HFFc6 (cell line): ENCODE results near the gene WDR82. TPM values are rescaled to one million over a fixed set of nuclear protein-coding genes. Genes with fewer than 3 reads are reported as not detected.
A peak's percentile ranks its signal among the peaks of the same experiment; 100 is the strongest.

Experiments used
- DNase-seq: peaks from one replicate; pipeline ENCODE4 v3.0.0-alpha.2; 2018
- H3K27ac Mint-ChIP-seq: 2 replicates; pipeline ENCODE4 v1.8.0; 2020; ENCODE audit warnings: mild to moderate bottlenecking, mixed read lengths
- H3K27me3 Mint-ChIP-seq: 2 replicates; pipeline ENCODE4 v1.8.0; 2021; ENCODE audit warnings: mild to moderate bottlenecking, moderate library complexity, mixed read lengths; ENCODE audit not compliant: insufficient read depth
- H3K36me3 Mint-ChIP-seq: 2 replicates; pipeline ENCODE4 v1.8.0; 2021; ENCODE audit warnings: low read depth, mixed read lengths
- H3K4me1 Mint-ChIP-seq: 2 replicates; pipeline ENCODE4 v1.8.0; 2020; ENCODE audit warnings: low read depth, mixed read lengths
- H3K4me3 Mint-ChIP-seq: 2 replicates; pipeline ENCODE4 v1.8.0; 2020; ENCODE audit warnings: mild to moderate bottlenecking, moderate library complexity, mixed read lengths
- H3K9me3 Mint-ChIP-seq: 2 replicates; pipeline ENCODE4 v1.8.0; 2020; ENCODE audit warnings: mild to moderate bottlenecking, mixed read lengths
- long read RNA-seq: library from polyadenylated mRNA; unstranded; transcript quantifications from one replicate; pipeline ENCODE4 v2.0.0, GENCODE V29; 2019
- total RNA-seq, 6 experiments: library from RNA; stranded (reverse); fragmentation: NEBNext Ultra II Directional; extraction: Animal tissue kit (Norgen Biotek cat#: 25700); gene quantifications; 2 replicates in 1 of 6; 3 replicates in 5 of 6; pipeline ENCODE4 v1.2.3, GENCODE V29; 2021
- TF ChIP-seq, protein P1 (sequence below): fragments of 200-600 bp; sonication (generic); IDR thresholded peaks from 2 replicates; pipeline ENCODE4 v1.5.0; 2021; ENCODE audit warnings: antibody characterized with exemption, mild to moderate bottlenecking

Gene WDR82, protein sequence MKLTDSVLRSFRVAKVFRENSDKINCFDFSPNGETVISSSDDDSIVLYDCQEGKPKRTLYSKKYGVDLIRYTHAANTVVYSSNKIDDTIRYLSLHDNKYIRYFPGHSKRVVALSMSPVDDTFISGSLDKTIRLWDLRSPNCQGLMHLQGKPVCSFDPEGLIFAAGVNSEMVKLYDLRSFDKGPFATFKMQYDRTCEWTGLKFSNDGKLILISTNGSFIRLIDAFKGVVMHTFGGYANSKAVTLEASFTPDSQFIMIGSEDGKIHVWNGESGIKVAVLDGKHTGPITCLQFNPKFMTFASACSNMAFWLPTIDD
- 10 to 100 TPM; 55.2 to 62.0 (median 58.6) TPM for total RNA-seq
- long read RNA-seq, full-length matches to known transcripts: 10 of 18 reads
- long read RNA-seq, partial matches to known transcripts: 2 of 18 reads
- long read RNA-seq, other reads (novel, unspliced or antisense): 6 of 18 reads

DNA sequence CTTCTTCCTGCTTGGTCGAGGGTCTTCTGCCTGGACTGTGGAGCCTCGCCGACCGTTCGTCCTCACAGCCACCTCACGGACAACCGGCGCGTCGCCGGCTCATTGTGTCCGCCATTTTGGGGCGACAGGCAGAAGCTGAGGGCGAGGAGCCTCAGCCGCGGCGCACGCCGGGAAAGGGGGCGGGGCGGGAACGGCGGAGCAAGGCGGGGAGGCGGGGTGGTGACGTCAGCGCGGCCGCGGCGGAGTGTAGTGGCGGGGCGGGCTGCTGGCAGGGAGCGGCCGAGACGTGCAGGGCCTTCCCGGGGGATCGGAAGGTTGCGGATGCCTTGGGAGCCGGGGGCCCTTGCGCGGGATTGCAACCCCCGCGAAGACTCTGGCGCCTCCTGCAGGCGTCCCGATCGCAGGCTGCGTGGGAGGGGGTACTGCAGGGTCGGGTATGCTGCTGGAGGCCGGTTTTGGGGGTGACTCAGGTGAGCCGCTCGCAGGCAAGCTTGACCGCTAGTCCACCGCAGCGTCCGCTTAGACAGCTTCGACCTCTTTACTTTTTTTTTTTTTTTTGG, at the start of gene WDR82:
WDR82 (minus strand) TSS at position 140 of the 560 bp plus-strand sequence. CDS start 288 bp downstream, outside the sequence.
- H3K4me3 Mint-ChIP-seq: peak within 1 kb of the TSS; percentile 97
- peaks cover 4% of the 10 kb centered on the region; the same call in 1 of the 2 replicates for H3K27me3 Mint-ChIP-seq
- DNase-seq: peak; percentile 90
- H3K27ac Mint-ChIP-seq: peak within 1 kb of the TSS; percentile 95
- H3K4me1 Mint-ChIP-seq: peaks cover 59% of the 10 kb centered on the region
- H3K36me3 Mint-ChIP-seq: peaks cover 27% of the 10 kb centered on the region
- H3K9me3 Mint-ChIP-seq: no peaks in the 10 kb centered on the region
- TF ChIP-seq, protein P1, sequence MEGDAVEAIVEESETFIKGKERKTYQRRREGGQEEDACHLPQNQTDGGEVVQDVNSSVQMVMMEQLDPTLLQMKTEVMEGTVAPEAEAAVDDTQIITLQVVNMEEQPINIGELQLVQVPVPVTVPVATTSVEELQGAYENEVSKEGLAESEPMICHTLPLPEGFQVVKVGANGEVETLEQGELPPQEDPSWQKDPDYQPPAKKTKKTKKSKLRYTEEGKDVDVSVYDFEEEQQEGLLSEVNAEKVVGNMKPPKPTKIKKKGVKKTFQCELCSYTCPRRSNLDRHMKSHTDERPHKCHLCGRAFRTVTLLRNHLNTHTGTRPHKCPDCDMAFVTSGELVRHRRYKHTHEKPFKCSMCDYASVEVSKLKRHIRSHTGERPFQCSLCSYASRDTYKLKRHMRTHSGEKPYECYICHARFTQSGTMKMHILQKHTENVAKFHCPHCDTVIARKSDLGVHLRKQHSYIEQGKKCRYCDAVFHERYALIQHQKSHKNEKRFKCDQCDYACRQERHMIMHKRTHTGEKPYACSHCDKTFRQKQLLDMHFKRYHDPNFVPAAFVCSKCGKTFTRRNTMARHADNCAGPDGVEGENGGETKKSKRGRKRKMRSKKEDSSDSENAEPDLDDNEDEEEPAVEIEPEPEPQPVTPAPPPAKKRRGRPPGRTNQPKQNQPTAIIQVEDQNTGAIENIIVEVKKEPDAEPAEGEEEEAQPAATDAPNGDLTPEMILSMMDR: peak; percentile 78

DNA sequence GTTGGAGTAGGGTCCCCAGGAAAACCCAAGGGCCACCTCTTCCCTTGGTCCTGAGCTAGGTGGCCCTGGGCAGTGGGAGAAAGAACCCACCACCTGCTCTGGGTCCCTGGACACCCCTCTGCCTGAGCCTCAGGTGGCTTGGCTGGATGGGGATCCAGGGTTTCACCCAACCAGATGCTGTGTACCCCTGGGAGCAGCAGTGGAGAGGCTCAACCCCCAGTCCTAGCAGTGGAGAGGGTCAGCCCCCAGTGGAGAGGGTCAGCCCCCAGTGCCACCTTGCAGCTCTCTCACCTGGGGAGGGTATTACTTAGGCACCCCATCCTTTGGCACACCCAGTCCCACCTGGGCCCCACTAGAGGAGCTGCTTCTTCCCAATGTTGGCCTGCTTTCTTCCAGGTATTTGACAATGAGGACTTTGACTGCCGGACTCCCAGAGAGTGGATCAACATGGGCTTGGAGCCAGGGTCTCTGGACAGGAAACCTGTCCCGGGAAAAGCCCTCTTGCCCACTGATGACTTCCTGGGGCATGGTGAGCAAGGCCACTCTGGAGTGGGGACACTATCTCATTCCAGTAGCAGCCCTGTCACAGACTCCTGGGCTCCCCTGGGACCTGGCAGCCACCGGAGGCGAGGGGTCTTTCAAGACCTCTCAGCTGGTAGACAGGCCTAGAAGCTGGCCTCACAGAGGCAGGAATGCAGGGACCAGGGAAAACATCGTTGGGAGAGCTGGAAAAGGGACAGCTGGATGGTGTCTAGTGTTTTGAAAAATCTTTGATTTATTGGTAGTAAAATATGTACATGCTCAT, 49.2 kb upstream of the WDR82 start:
- TF ChIP-seq, protein P1: no peak
- DNase-seq: no peak
- Mint-ChIP-seq H3K4me3 (no peak overlapping the region), H3K36me3 (no peaks in the 10 kb centered on the region), H3K4me1 (no peaks in the 10 kb centered on the region; the same call in 1 of the 2 replicates), H3K27me3 (no peaks in the 10 kb centered on the region), H3K27ac (no peak overlapping the region), H3K9me3 (no peaks in the 10 kb centered on the region)

DNA sequence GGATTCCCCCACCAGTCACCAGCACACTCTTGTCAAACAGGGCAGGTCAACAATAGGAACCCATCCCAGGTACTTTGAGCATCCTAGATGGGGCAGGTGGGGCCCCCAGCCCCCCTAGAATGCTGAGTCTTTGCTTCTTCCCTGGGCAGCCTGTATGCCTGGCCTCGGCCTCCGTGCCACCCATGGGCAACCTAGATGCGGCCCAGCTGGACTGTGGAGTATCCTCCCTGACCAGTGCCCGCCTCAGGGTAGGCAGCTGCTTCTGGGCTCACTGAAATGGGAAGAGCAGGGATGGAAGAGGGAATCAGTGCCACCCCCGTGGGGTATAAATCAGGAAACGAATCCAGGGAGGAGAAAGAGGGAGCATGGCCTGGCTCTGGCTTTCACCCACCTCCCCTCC, 48.5 kb upstream of the WDR82 start:
- H3K27me3 Mint-ChIP-seq: no peaks in the 10 kb centered on the region
- DNase-seq: no peak
- no peaks in the 10 kb centered on the region for H3K36me3 Mint-ChIP-seq
- no peak overlapping the region for H3K27ac Mint-ChIP-seq
- H3K4me3 Mint-ChIP-seq: no peak overlapping the region
- H3K9me3 Mint-ChIP-seq: no peaks in the 10 kb centered on the region
- no peaks in the 10 kb centered on the region; the same call in 1 of the 2 replicates for H3K4me1 Mint-ChIP-seq
- TF ChIP-seq, protein P1: no peak

DNA sequence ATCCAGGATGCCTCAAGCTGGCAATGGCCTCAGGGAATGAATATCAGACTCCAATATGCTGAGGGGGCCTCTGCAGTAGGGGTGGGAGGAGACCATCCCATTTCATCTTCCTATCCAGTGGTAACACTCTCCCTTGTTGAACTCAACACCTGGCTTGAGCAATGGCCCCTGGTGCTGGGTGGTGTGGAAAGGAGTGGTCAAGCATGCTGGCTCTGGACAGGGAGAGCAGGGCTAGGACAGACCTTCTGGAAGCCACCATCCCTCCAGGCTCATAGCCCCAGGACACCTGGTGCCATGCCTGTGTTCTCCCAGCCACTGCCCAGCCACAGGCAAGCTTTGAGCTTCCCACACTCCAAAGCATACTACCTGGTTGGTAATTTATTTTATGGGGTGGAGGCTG, 47.2 kb upstream of the WDR82 start:
- DNase-seq: no peak
- Mint-ChIP-seq H3K4me3 (no peak overlapping the region), H3K36me3 (no peaks in the 10 kb centered on the region), H3K9me3 (no peaks in the 10 kb centered on the region), H3K4me1 (no peaks in the 10 kb centered on the region; the same call in 1 of the 2 replicates), H3K27me3 (peaks cover 1% of the 10 kb centered on the region; the same call in 1 of the 2 replicates), H3K27ac (no peak overlapping the region)
- TF ChIP-seq, protein P1: no peak

DNA sequence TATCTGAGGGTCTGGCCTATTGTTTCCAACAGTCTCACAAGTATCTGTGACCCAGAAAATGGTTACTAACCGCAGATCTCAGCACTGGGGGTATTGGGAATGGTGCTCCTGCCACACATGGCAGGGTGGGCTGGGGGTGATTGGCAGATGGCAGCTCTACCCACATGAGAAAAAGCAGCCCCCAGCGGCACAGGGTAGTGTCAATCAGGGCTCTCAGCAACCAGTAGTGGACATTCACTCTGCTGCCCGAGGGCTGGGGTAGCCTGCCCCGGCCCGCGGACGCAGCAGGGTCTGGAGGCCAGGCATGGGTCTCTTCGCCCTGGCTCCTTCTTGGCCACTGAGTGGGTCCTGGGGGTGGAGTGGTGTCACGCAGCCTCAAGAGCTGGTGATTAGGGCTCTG, 46.2 kb upstream of the WDR82 start:
- no peaks in the 10 kb centered on the region; the same call in 1 of the 2 replicates for H3K4me1 Mint-ChIP-seq
- H3K27ac Mint-ChIP-seq: no peak overlapping the region
- H3K4me3 Mint-ChIP-seq: no peak overlapping the region
- H3K9me3 Mint-ChIP-seq: no peaks in the 10 kb centered on the region
- H3K36me3 Mint-ChIP-seq: no peaks in the 10 kb centered on the region
- H3K27me3 Mint-ChIP-seq: peaks cover 1% of the 10 kb centered on the region; the same call in 1 of the 2 replicates
- no peak for DNase-seq
- TF ChIP-seq, protein P1: no peak
